Stimulated activated CD4-positive, alpha-beta T cell treated with anti-CD3 and anti-CD28 coated beads, Interleukin-12 subunit alpha, Interleukin-12 subunit beta, amount 100 ng/mL, for 48 hours (primary cell): ENCODE data around the gene EDEM1.

Source experiments
- DNase-seq, 3 donors: peaks; one replicate each; pipeline ENCODE4 v3.0.0-alpha.2; 2020; ENCODE audit warnings: low read depth in 2 of 3, low spot score in 1 of 3

Gene EDEM1

GRCh38 chr3:5267252-5267651, 79.7 kb downstream of the EDEM1 start:
- DNase-seq, result no peak

- no peak for DNase-seq
These were observed 80.4 kb downstream of the EDEM1 start for GRCh38 chr3:5267889-5268288.
